CD4-positive, alpha-beta T cell treated with Interleukin-12 subunit alpha and Interleukin-12 subunit beta, for 1 hour (primary cell): ENCODE results near the gene NUPR1.
"Not testable (repeated sequence)": the region's sequence is repeated elsewhere in the genome, so short reads cannot be mapped to it uniquely, and the experiment has no call there.

ENCODE experiments used
- DNase-seq: peaks from one replicate; pipeline ENCODE4 v3.0.0-alpha.2; 2020

Gene NUPR1

DNA sequence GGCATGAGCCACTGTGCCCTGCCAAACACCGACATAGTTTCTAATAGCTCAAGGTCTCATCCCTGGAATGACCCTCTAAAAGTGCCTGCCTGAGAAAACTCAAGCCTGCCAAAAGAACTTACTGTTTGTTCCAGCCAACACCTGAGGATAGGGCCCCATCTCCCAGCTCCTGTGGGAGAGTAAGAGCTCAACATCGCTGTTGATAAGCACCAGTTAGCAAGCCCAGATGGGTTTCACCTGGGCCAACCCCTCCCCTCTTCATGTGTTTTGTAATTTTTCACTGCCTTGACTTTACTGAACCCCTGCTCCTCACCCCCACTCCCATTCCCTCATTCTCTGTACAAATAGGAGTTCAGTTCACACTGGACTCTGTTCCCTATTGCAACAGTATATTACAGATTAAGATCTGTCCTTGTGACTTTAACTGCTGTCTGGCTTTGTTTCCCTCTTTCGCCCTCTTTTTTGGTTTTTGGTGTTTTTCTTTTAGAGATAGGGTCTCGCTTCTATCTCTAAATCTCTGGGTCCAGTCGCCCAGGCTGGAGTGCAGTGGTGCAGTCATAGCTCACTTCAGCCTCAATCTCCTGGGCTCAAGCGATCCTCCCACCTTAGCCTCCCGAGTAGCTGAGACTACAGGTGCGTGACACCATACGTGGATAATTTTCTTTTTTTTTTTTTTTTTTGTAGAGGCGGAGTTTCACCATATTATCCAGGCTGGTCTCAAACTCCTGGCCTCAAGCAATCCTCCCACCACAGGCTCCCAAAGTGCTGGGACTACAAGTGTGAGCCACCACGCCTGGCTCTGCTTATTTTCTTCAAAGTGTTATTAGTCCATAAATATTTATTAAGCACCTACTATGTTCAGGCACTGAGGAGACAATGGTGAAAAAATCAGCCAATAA, 12.3 kb downstream of the NUPR1 start:
- DNase-seq, result no peak

DNA sequence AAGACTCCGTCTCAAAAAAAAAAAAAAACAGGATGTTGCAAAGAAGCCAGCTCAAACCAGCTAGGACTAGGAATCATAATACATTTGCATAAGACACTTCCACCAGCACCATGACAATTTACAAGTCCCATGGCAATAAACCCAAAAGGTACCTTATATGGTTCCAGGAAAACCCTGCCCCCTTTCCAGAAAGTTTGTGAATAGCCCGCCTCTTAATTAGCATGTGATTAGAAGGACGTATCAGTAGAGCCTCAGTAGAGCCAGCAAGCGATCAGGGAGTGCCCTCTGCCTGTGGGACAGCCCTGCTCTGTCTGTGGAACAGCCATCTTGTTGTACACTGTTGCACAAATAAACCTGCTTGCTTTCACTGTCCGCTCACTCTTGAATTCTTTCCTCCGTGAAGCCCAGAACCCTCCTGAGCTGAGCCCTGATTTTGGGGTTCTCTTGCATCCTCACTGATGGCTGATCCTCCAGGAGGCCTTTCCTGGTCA, 14.0 kb downstream of the NUPR1 start:
- DNase-seq, result no peak

DNA sequence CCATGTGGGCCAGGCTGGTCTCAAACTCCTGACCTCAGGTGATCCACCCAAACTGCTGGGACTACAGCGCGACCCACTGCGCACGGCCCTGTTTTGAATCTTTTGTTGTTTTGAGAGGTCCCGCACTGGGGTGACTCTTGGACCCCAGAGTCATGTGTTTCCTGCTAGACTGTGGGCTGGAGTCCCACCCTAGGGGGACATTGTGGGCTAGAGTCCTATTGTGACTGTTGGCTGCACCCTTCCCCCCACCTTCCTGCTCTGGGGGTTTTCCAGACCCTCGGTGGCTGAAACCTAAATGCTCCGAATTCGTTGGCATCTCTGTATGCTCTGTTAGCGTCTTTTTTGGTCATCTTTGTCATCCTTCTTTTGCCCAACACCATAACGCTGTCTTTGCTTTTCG, 16.0 kb downstream of the NUPR1 start:
- no peak for DNase-seq

DNA sequence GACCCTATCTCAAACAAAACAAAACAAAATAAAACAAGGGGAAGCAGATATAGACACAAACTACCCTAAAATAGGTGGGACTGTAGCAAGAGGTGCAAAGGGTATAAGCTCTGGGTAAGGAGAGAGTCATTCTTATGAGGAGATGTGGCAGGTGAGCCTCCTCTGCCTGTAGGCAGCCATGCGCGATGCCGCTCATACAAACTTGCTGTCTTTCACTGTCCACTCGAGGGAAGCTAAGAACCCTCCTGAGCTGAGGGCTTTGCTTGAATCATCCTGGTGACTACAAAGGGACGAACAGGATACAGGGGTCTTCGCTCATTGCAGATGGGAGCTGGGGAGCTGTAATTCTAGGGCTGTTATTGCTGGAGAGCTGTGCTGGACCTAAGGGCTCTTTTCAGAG, 17.3 kb downstream of the NUPR1 start:
- no peak for DNase-seq

DNA sequence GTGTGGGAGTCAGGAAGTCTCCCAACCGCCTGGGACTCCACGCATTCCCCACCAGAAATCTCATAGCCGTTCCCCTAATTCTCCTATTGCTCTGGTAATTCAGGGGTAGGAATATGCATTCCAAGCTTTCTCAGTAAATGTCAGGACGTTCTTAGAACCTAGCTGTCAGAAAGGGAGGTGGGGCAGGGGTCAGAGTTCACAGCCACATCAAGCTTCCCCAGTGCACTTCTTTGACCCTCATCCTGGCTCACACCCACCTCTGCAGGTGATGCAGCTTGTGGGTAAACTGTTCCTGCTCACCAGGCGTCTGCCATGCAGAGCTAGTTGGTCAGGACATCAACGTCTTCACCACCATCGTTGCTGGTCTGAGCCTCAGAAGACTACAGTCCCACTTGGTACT, 18.1 kb downstream of the NUPR1 start:
- DNase-seq, result no peak

DNA sequence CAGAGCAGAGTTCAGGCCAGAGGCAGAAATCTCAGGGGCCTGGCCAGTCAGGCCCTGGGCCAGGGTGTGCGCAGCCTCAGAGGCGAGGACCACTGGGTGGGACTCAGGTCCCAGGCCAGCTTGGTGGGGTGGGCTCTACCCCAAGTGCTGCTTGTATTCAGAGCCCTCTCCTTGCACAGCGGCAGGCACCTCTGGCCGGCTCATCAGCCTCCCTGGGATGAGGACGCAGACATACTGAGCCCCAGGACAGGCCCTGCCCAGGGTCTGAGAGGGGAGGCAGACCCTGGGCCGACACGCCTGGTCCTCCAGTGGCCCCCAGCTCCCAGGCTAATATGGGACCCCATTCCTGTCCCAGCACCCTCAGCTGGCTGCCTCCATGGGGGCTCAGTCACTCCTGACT, 24.5 kb downstream of the NUPR1 start:
- DNase-seq, result no peak

DNA sequence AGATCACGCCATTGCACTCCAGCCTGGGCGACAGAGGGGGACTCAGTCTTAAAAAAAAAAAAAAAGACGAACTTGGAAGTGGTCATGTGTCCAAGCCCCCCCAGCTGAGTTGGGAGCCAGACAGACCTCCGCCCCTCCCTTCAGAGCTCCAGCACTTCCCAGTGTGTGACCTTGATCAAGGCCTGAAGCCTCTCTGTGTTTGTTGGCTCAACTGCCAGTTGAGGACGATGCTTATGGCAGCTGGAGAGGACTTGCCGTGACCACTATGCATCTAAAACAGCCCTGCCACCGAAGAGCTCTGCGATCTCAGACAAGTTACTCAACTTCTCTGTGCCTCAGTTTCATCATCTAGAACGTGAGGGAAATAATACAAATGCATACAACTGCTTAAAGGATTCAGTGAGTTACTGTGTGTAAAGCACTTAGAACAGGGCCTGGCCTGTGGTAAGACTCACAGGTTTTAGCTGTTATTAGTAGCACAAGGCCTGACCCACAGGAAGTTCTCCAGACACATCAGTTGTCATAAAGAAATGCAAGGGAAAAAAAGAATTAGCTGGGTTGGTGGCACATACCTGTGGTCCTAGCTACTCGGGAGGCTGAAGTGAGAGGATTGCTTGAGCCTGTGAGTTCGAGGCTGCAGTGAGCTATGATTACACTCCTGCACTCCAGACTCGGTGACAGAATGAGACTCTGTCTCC, 25.1 kb downstream of the NUPR1 start:
- no peak for DNase-seq

DNA sequence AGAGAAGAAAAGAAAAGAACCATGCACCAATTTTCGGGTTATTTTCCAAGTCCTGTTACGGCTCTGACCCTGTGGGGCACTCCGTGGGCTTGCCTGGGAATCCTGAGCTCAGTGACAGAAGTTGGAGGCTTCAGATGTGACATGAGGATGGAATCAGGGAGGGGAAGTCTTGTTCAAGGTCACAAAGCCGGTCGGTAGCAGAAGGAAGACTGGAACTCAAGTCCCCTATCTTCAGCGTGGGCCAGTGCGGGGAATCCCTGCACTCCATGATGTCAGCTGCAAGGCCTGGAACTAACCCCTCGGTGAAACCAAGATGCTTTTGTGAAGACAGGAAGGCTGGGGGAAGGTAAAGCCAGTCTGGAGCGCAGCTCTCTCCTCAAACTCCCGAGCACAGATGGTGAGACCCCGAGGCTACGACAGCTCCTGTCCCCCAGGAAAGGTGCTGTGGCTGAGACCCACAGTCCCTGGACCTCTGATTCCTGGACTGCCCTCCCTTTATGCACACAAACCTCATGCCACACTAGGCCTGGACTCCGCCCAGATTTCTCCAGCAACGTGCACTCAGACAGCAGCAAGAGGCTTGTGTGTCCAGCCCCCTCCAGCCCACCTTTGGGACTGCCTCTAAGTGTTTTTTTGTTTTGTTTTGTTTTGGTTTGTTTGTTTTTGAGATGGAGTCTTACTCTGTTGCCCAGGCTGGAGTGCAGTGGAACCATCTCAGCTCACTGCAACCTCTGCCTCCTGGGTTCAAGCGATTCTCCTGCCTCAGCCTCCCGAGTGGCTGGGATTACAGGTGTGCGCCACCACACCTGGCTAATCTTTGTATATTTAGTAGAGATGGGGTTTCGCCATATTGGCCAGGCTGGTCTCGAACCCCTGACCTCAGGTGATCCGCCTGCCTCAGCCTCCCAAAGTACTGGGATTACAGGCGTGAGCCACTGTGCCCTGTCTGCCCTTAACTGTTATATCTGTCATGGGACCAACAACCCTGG, 26.7 kb downstream of the NUPR1 start:
- no peak for DNase-seq

DNA sequence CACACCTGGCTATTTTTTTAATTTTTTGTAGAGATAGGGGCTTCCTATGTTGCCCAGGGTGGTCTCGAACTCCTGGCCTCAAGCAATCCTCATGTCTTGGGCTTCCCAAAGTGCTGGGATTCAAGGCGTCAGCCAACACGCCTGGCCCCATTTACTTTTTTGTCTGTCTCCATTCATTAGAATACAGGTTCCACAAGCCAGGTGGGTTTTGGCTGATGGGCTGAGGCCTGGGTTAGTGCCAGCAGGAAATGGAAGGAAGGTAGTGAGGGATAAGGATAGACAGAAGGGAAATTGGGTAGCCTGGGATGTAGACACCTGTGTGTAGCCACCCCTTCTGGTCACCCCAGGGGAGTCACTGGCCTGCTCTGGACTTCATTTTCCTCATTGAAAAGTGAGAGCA, 27.7 kb downstream of the NUPR1 start:
- DNase-seq, result no peak

DNA sequence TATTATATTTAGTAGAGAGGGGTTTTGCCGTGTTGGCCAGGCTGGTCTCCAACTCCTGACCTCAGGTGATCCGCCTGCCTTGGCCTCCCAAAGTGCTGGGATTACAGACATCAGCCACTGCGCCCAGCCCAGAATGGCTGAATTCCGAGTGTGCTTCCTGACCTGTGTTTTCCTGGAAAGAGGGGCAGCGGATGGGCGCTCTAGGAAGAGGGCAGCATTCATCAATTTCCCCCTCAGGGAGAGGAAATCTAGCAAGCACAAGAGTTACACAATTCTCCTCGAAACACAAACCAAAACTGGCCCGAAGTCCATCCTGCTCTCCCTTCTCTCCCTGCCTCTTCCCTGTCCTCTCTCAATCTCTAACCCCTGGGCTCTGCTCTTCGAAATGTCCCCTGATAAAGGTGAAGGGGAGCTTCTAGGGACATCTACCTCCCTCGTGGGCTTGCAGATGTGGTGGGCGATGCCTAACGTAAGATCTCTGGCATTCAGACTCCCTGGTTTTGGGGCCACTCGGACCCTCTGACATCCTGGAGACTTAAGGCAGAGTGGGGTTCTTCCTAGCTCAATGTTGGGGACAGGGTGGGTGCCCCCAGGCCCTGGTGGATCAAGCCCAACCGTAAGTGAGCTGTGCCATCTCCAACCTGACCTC, 33.2 kb downstream of the NUPR1 start:
- DNase-seq, result no peak

DNA sequence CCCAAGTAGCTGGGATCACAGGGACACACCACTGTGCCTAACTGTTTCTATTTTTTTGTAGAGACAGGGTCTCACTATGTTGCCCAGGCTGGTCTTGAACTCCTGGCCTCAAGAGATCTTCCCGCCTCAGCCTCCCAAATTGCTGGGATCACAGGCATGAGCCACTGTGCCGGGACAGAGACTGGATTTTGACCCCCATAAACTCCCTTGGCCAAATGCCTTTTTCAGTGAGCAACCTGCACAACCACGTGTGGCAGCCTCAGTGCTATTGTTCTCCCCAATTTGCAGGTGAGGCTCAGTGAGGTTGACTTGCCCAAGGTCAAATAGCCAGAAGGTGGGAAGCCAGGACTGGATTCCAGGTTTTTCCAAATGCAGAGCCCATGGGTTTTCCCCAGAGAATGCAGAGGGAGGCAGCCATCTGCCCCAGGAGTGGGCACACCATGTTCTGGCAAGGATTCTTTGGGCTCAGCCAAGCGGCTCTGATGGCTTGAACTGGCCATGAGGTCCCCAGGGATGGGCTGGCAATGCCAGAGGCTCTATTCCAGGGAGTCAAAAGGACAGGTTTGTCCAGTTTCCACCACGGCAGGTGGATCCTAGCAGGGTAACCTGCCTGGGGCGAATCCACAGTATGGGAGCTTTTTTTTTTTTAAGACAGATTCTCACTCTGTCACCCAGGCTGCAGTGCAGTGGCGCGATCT, 33.9 kb downstream of the NUPR1 start:
- no peak for DNase-seq

DNA sequence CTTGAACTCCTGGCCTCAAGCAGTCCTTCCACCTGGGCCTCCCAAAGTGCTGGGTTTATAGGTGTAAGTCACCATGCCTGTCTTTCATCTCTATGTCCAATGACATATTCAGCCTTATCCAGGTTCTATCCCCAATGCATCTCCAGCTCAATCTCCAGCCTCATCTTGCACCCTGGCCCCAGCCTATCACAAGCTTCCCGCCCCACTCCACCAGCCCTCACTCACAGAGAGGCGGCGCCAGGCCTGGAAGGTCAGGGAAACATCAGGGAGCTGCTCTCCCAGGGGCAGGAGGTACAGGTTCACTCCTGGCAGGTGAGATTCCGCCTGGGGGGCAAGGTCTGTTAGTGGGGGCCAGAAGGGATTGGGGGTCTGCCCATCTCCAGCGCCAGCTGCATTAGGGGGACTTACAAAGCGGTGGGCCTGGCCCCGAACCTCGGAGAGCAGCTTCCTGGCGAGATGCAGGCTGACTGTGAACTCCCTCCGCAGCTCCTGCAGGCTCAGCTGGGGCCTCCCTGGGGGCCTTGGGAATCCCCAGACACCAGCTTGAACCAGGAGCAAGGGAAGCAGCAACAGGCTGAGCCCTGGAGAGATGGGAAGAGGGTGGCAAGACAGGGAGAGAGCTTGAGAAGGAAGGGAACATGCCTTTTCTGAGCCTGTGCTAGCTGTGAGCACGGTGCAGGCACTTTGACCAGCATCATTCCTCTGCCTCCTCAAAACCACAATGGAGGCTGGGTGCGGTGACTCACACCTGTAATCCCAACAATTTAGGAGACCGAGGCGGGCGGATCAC, 35.1 kb downstream of the NUPR1 start:
- no peak for DNase-seq

DNA sequence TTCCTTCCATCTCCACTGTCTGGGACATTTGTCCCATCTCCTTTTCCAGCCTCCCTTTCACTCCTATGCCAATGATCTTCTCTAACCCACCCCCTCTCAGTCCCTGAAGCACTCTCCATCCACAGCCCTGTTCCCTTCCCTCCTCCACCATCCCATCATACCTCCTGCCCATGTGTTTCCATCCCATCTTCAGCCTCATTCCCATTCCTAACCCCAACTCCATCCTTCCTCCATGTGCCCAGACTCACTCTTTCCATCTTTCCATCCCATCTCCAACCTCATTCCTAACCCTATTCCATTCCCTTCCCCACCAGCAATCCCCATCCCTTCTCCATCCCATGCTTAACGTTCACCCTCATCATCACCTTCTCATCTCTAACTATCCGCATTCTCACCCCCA, 36.5 kb downstream of the NUPR1 start:
- DNase-seq, result no peak

DNA sequence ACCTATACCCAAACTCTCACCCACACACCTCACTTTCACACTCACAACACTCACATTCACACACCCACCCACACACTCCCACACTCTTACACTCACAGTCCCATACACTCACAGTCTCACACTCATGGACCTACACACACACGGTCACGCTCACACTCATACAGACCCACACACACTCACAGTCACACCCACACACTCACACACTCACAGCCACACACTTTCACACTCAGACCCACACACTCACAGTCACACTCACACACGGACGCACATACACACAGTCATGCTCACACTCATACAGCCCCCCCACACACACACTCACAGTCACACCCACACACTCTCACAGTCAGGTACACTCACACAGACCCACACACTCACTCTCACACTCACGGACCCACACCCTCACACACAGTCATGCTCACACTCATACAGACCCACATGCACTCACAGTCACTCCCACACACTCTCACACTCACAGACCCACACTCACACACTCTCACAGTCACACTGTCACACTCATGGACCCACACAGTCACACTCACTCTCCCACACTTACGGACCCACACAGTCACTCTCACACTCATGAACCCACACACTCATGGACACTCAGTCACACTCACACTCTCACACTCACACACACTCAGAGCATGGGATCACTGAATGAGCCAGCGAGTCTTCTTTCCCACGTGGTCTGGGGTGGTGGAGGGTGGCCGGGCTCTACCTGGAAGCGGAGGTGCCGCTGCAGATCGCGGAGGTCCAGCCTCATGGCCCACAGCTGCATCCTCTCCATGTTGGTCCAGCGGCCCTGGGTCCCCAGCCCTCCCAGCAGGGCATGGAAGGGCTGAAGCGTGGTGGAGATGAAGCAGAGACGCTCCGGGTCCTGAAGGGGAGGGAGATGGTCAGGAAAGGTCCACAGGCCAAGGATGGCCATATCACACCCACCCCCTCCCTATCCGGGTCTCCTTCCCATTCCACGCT, 37.2 kb downstream of the NUPR1 start:
- DNase-seq, result no peak

DNA sequence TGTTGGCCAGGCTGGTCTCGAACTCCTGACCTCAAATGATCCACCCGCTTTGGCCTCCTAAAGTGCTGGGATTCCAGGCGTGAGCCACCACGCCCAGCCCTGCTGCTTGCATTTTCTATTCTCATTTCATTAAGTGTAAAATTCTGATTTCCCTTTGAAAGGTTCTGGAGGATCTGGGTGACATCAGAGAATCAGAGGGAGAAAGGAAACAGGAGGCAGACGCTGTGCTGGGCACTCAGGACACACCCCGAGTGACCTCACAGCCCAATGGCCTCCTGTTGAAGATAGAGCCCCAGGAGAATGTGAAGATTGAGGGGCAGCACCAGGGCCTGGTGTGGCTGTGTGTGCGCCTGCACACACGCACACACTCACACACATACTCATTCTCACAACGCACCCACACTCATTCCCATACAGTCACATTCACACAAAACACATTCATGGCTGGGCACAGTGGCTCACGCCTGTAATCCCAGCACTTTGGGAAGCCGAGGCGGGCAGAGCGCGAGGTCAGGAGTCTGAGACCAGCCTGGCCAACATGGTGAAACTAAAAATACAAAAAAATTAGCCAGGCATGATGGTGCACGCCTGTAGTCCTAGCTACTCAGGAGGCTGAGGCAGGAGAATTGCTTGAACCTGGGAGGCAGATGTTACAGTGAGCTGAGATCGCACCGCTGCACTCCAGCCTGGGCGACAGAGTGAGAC, 38.1 kb downstream of the NUPR1 start:
- DNase-seq, result not testable (repeated sequence)

DNA sequence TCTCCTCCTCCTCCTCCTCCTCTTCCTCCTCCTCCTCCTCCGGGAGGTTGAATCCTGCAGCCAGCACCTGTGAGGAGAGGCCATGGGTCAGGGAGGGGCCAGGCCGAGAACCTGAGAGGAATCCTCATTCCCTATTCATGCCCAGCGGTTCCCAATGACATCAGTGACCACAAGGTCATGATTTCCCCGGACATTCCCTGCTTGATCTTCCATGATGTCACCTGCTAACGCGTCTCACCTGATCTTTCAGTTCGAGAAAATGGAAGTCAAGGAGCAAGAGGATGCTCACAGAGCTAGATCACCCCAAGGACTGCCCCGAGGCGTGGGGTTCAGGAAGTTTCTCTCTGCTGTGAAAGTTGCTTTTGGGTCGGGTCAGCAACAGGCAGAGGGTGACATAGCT, 38.9 kb downstream of the NUPR1 start:
- no peak for DNase-seq

DNA sequence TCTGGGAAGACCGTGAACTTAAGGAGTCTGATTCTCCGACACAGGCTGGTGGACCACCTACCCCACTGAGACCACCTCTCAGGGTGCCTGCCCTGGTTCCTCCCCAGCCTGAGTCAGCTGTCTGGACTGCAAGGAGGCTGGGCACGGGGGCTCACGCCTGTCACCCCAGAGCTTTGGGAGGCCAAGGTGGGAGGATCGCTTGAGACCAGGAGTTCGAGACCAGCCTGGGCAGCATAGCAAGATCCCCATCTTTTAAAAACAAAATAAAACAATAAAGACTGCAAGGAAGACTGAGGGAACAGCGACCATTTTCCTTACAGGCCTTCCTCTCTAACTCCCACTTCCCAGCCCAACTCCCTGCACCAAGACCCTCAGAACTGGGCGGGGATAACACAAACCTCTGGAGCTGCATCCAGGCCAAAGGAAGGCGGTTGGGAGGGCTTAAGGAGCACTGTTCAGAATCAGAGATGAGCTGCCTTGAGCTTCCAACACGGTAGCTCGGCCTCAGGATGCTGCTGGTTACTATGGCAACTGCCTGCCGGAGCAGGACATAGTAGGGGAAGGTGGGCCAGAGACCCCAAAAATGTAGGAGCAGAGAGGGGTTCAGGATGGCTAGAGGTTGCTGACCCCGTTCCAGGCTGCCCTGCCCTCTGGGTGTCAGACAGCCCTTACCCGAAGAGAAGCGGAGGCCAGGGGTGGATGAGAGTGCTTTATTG, 40.0 kb downstream of the NUPR1 start:
- DNase-seq, result no peak

DNA sequence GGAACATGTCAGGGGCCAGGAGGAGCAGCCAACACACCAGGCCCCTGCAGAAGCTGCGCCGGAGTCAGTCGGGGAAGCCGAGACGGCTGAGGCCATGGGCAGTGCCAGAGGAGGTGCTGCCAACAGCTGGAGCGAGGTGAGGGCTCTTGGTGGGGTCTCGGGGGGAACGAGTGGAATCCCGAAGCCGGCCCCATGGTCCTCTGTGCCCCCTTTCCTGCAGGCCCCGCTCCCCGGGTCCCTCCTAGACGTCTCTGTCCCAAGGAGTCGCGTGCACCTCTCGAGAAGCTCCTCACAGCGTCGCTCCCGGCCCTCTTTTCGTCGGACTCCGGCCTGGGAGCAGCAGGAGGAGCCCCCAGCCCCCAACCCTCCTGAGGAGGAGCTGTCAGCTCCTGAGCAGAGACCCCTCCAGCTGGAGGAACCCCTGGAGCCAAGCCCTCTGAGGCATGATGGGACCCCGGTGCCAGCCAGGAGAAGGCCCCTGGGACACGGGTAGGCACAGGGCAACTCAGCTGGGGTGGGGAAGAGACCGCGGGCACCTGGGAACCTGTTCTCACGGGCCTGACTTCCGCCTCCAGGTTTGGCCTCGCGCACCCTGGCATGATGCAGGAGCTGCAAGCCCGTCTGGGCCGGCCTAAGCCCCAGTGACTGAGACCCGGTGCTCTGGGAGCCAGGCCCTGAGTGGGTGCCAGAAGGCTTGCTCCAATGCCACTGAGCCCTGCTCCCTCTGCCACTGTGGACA, 40.7 kb downstream of the NUPR1 start:
- no peak for DNase-seq
